GM12873 (cell line): ENCODE results near the gene NGLY1.

Source experiments
- CTCF ChIP-seq: IDR thresholded peaks from 2 replicates; pipeline ENCODE4 v1.5.1; 2012; ENCODE audit warnings: low read depth, mild to moderate bottlenecking, moderate library complexity, low read length, control low read depth; ENCODE audit not compliant: insufficient read depth; ENCODE audit errors: missing control alignments

The NGLY1 gene

GRCh38 chr3:25689226-25689625 lies 94.0 kb downstream of the NGLY1 start:
- no peak for TF ChIP-seq CTCF

DNA sequence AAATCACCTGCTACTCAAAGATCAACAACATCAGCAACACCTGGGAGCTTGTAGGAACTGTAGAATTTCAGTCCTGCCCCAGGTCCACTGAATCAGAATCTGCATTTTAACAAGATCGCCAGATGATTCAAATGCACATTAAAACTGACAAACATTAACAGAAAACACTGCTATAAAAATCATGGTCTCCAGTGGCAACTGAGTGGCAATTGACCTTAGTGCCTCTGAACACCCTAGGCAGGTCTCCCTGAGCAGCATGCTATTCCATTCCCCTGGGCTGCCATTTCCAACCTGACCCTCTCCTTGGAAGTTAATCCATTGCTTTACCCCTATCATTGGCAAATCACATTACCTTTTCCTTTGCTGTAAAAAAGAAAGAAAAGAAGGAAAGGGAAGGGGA lies 95.5 kb downstream of the NGLY1 start:
- TF ChIP-seq CTCF: no peak

DNA sequence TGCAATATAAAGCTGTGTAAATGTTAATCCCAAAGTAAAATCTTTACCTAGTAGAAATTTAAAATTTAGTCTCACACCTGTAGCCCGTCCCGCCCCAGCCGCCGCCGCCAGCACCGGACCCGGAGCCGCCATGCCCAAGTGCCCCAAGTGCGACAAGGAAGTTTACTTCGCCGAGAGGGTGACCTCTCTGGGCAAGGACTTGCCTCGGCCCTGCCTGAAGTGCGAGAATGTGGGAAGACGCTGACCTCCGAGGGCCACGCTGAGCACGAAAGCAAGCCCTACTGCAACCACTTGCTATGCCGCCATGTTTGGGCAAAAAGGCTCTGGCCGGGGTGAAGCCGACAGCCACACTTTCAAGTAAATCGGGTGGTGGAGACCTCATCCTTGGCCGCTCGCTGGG lies 96.5 kb downstream of the NGLY1 start:
- TF ChIP-seq CTCF: no peak

DNA sequence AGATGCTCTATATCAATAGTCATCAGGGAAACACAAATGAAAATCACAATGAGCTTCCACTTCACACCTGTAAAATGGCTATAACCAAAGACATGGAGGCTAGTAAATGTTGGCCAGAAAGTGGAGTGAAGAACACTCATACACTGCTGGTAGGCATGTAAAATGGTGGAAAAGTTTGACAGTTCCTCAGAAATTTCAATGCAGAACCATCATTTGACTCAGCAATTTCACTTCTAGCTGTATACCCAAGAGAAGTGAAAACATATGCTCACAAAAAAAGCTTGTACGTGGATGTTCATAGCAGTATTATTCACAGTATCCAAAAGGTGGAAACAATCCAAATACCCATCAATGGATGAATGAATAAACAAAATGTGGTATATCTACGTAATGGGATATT lies 99.4 kb downstream of the NGLY1 start:
- no peak for TF ChIP-seq CTCF

GRCh38 chr3:25683410-25683809 lies 99.8 kb downstream of the NGLY1 start:
- TF ChIP-seq CTCF: no peak

DNA sequence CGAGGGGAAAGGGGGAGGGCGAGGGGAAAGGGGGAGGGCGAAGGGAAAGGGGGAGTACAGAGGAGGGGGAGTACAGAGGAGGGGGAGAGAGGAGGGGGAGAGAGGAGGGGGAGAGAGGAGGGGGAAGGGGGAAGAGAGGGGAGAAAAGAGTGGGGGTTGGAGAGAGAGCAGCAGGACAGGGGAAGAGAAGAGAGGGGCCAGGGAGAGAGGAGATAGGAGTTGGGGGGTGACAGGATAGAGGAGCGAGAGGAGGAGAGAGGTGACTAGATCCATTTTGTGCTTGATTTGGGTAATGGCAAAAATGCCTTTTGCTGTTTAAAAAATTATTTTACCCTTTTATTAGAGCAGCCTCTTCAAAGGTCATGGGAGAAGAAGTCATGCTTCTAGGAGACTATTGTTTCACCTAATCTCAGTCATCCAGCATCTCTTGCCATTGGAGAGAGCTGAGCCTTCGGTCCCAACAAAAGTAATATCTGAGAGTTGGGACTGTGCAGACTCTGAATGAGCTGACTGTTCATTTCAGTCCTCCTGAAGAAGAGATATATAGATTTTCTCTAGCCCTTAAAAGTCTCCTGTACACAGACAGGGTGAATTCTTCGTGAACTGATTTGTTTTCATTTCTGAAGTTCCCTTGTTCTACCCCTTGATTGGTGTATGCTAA lies 103.5 kb downstream of the NGLY1 start:
- TF ChIP-seq CTCF: no peak

GRCh38 chr3:25679166-25679565 lies 104.1 kb downstream of the NGLY1 start:
- TF ChIP-seq CTCF: no peak
